A673 (cell line): ENCODE data around the gene GAPDH. TPM values are rescaled to one million over a fixed set of nuclear protein-coding genes. Genes with fewer than 3 reads are reported as not detected.

ENCODE experiments used
- total RNA-seq: library from RNA; stranded (reverse); gene quantifications from 2 replicates; pipeline ENCODE4 v1.2.3, GENCODE V29; 2021

The GAPDH gene
- total RNA-seq, 1 experiment from 2014 or later = 5,657 TPM

Other genes starting within 250 kb of the GAPDH start
- gene PLEKHG6, start 223.8 kb upstream of the GAPDH start, total RNA-seq = 1.0 TPM in 1 of 2 replicates, not detected in the other
- 82.6 and 91.5 TPM in 2 replicates for gene TNFRSF1A, start 192.4 kb upstream of the GAPDH start, total RNA-seq
- not detected in 2 replicates for gene SCNN1A, start 159.0 kb upstream of the GAPDH start, total RNA-seq
- 25.7 and 27.5 TPM in 2 replicates for gene LTBR, start 150.4 kb upstream of the GAPDH start, total RNA-seq
- gene CD27, start 89.6 kb upstream of the GAPDH start, total RNA-seq = not detected in 2 replicates
- 6.9 and 7.4 TPM in 2 replicates for gene TAPBPL, start 82.5 kb upstream of the GAPDH start, total RNA-seq
- 10.0 and 10.9 TPM in 2 replicates for gene VAMP1, start 63.8 kb upstream of the GAPDH start, total RNA-seq
- gene MRPL51, start 41.3 kb upstream of the GAPDH start, total RNA-seq = 378 and 401 TPM in 2 replicates
- 125 and 128 TPM in 2 replicates for gene NCAPD2, start 40.4 kb upstream of the GAPDH start, total RNA-seq
- gene IFFO1, start 21.5 kb downstream of the GAPDH start, total RNA-seq = 16.0 and 16.9 TPM in 2 replicates
- 131 and 177 TPM in 2 replicates for gene NOP2, start 33.8 kb downstream of the GAPDH start, total RNA-seq
- gene CHD4, start 72.9 kb downstream of the GAPDH start, total RNA-seq = 281 and 296 TPM in 2 replicates
- 0.15 and 0.17 TPM in 2 replicates for gene LPAR5, start 101.4 kb downstream of the GAPDH start, total RNA-seq
- gene ACRBP, start 112.9 kb downstream of the GAPDH start, total RNA-seq = 3.0 and 3.6 TPM in 2 replicates
- 21.4 and 25.5 TPM in 2 replicates for gene ING4, start 128.6 kb downstream of the GAPDH start, total RNA-seq
- gene ZNF384, start 154.9 kb downstream of the GAPDH start, total RNA-seq = 88.8 and 92.5 TPM in 2 replicates
- gene PIANP, start 166.3 kb downstream of the GAPDH start, total RNA-seq = 0.80 and 1.7 TPM in 2 replicates
- gene COPS7A, start 189.5 kb downstream of the GAPDH start, total RNA-seq = 67.2 and 67.7 TPM in 2 replicates
- 242 and 254 TPM in 2 replicates for gene MLF2, start 218.6 kb downstream of the GAPDH start, total RNA-seq
- 600 and 620 TPM in 2 replicates for gene PTMS, start 231.8 kb downstream of the GAPDH start, total RNA-seq
- 4.1 and 5.5 TPM in 2 replicates for gene LAG3, start 238.0 kb downstream of the GAPDH start, total RNA-seq